ENCODE measurements around the gene ADAMTS17. TPM values are rescaled to one million over a fixed set of nuclear protein-coding genes. Genes with fewer than 3 reads are reported as not detected.

Gene ADAMTS17
- total RNA-seq, 1 donor = 0.81 TPM

- no peak for DNase-seq (ENCODE audit: low read depth)
- TF ChIP-seq CTCF (IDR thresholded peaks at IDR 0.05; ENCODE audit: insufficient read depth, low read length) = no peak
- H3K4me3 ChIP-seq (ENCODE audit: low read depth, low read length) = no peak overlapping the region
These were observed 76.1 kb downstream of the ADAMTS17 start for GRCh38 chr15:100265641-100266035.

GRCh38 chr15:100264994-100265640 lies 76.7 kb downstream of the ADAMTS17 start:
- H3K4me3 ChIP-seq (ENCODE audit: low read depth, low read length) = no peak overlapping the region
- no peak for DNase-seq (ENCODE audit: low read depth)
- TF ChIP-seq CTCF (IDR thresholded peaks at IDR 0.05; ENCODE audit: insufficient read depth, low read length) = no peak

DNA sequence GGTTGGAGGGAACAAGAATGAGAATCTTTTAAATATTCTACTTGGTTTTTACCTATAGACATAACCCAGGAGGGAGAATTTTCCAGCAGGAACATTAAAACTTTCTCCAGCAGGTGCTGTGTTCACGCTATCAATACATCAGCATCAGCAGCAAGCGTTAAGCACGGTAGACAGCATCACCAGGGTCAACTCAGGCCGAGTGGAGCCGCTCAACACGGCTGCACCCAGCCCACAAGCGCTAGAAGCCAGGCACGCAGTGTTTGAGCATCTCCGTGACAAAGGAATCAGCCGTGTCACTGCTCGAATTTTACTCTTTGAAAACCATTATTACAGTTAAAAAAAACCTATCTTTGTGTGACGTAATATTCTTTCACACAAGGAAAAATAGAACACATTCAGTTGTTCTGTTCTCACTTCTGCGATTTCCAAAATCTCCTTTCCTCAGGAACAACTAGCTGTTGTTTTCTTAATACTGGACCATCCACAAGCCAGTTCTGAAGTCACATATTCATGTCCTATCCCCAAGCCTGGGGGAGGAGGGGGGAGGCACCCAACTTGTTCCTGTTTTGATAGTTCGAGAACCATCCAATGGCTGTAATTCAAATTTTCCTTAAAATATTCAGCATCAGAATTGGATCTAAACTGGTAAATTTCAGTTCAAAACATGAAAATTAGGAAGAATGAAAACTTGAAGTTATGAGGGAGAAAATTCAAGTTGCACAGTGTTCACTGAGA lies 77.9 kb downstream of the ADAMTS17 start:
- no peak for TF ChIP-seq CTCF (IDR thresholded peaks at IDR 0.05; ENCODE audit: insufficient read depth, low read length)
- no peak for DNase-seq (ENCODE audit: low read depth)
- H3K4me3 ChIP-seq (ENCODE audit: low read depth, low read length) = no peak overlapping the region

DNA sequence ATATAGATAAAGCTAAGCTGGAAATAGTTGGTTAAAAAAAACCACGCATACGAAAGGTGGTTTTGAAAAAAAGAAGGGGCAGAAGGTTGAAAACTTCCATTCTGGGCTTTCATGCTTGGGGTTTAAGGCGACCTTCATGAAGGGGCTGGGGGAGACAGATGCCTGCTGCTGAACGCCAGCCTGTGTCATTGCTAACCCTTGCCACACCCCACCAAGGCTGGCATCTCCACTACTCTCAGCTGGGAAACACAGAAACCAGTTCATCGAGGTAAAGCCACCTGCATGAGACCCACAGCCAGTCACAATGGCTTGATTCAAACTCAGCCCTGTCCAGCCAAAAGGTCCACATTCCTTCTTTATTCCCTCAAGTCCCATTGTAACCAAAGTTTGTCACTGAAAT lies 78.7 kb downstream of the ADAMTS17 start:
- no peak for TF ChIP-seq CTCF (IDR thresholded peaks at IDR 0.05; ENCODE audit: insufficient read depth, low read length)
- no peak overlapping the region for H3K4me3 ChIP-seq (ENCODE audit: low read depth, low read length)
- no peak for DNase-seq (ENCODE audit: low read depth)

- no peak for TF ChIP-seq CTCF (IDR thresholded peaks at IDR 0.05; ENCODE audit: insufficient read depth, low read length)
- no peak for DNase-seq (ENCODE audit: low read depth)
- no peak overlapping the region for H3K4me3 ChIP-seq (ENCODE audit: low read depth, low read length)
These were observed 80.2 kb downstream of the ADAMTS17 start for GRCh38 chr15:100261302-100262240.

GRCh38 chr15:100259266-100259665 lies 82.5 kb downstream of the ADAMTS17 start:
- no peak overlapping the region for H3K4me3 ChIP-seq (ENCODE audit: low read depth, low read length)
- TF ChIP-seq CTCF (IDR thresholded peaks at IDR 0.05; ENCODE audit: insufficient read depth, low read length) = no peak
- no peak for DNase-seq (ENCODE audit: low read depth)
